ENCODE data around the gene TRAIP. TPM values are rescaled to one million over a fixed set of nuclear protein-coding genes. Genes with fewer than 3 reads are reported as not detected.
"Not testable (repeated sequence)": the region's sequence is repeated elsewhere in the genome, so short reads cannot be mapped to it uniquely, and the experiment has no call there.

The TRAIP gene
- total and polyA plus RNA-seq, 5 donors from 2014 or later, result 0.52 to 7.9 (median 2.4) TPM

GRCh38 chr3:49785565-49786356 is 70.6 kb downstream of the TRAIP start:
- Histone ChIP-seq H3K4me1 (ENCODE audit: control insufficient read depth, insufficient read depth, low read length, poor library complexity, severe bottlenecking) (peaks cover 39% of the 10 kb centered on the region), H3K27ac (ENCODE audit: insufficient read depth, low read length, poor library complexity, severe bottlenecking) (peak overlapping the region; percentile 92), H3K36me3 (ENCODE audit: control insufficient read depth, insufficient read depth, low read length) (peaks cover 12% of the 10 kb centered on the region), H3K9me3 (ENCODE audit: control insufficient read depth in 2 of 2, low read length in 2 of 2) (no peaks in the 10 kb centered on the region), H3K27me3 (ENCODE audit: control insufficient read depth, insufficient read depth, low read length) (no peaks in the 10 kb centered on the region), H3K4me3 (ENCODE audit: low read depth, low read length) (peak overlapping the region; percentile 91)
- Mint-ChIP-seq H3K27me3 (peaks cover 23% of the 10 kb centered on the region), H3K9me3 (no peaks in the 10 kb centered on the region), H3K4me1 (peaks cover 9 to 56% (median 32%) of the 10 kb centered on the region in 4 donors), H3K27ac (peak overlapping the region; percentile 92 to 97 (median 93)), H3K4me3 (peak overlapping the region; percentile 93 to 99 (median 96)), H3K36me3 (peaks cover 16% of the 10 kb centered on the region)
- DNase-seq (peak in 2 of 3 donors; percentile 13 to 51), ATAC-seq (ENCODE audit: low read depth in 2 of 2) (peak; percentile 20 to 22)

GRCh38 chr3:49782277-49782676 is 74.1 kb downstream of the TRAIP start:
- Mint-ChIP-seq H3K36me3 (peaks cover 20% of the 10 kb centered on the region), H3K4me3 (peak overlapping the region in 1 of 4 donors; percentile 75), H3K4me1 (peaks cover 14 to 70% (median 42%) of the 10 kb centered on the region in 4 donors)
- H3K27ac ChIP-seq (ENCODE audit: insufficient read depth, low read length, poor library complexity, severe bottlenecking); H3K9me3 Mint-ChIP-seq; H3K4me3 ChIP-seq (ENCODE audit: low read depth, low read length); H3K9me3 ChIP-seq (ENCODE audit: control insufficient read depth in 2 of 2, low read length in 2 of 2); H3K27ac Mint-ChIP-seq; ATAC-seq (ENCODE audit: low read depth in 2 of 2); H3K27me3 Mint-ChIP-seq; DNase-seq; H3K27me3 ChIP-seq (ENCODE audit: control insufficient read depth, insufficient read depth, low read length): not testable (repeated sequence)
- Histone ChIP-seq H3K36me3 (ENCODE audit: control insufficient read depth, insufficient read depth, low read length) (peaks cover 22% of the 10 kb centered on the region), H3K4me1 (ENCODE audit: control insufficient read depth, insufficient read depth, low read length, poor library complexity, severe bottlenecking) (peaks cover 47% of the 10 kb centered on the region)

GRCh38 chr3:49781415-49782199 is 74.8 kb downstream of the TRAIP start:
- H3K4me3 Mint-ChIP-seq, result peak overlapping the region in 3 of 4 donors; percentile 46 to 59 (median 46)
- peaks cover 3% of the 10 kb centered on the region for H3K27me3 Mint-ChIP-seq

GRCh38 chr3:49780975-49781365 is 75.4 kb downstream of the TRAIP start:
- Mint-ChIP-seq H3K4me3 (peak overlapping the region in 2 of 4 donors; percentile 46 to 53), H3K36me3 (peaks cover 25% of the 10 kb centered on the region), H3K27ac (peak overlapping the region in 2 of 3 donors; percentile 59 to 62), H3K4me1 (peaks cover 11 to 70% (median 44%) of the 10 kb centered on the region in 4 donors)
- H3K27me3 Mint-ChIP-seq; ATAC-seq (ENCODE audit: low read depth in 2 of 2); DNase-seq; H3K9me3 ChIP-seq (ENCODE audit: control insufficient read depth in 2 of 2, low read length in 2 of 2); H3K27me3 ChIP-seq (ENCODE audit: control insufficient read depth, insufficient read depth, low read length); H3K27ac ChIP-seq (ENCODE audit: insufficient read depth, low read length, poor library complexity, severe bottlenecking); H3K9me3 Mint-ChIP-seq: not testable (repeated sequence)
- Histone ChIP-seq H3K4me3 (ENCODE audit: low read depth, low read length) (peak overlapping the region; percentile 3), H3K36me3 (ENCODE audit: control insufficient read depth, insufficient read depth, low read length) (peaks cover 26% of the 10 kb centered on the region), H3K4me1 (ENCODE audit: control insufficient read depth, insufficient read depth, low read length, poor library complexity, severe bottlenecking) (peaks cover 40% of the 10 kb centered on the region)

More at GRCh38 chr3:49781415-49782199, 74.8 kb downstream of the TRAIP start:
- Histone ChIP-seq H3K27ac (ENCODE audit: insufficient read depth, low read length, poor library complexity, severe bottlenecking) (no peak overlapping the region), H3K27me3 (ENCODE audit: control insufficient read depth, insufficient read depth, low read length) (no peaks in the 10 kb centered on the region), H3K4me1 (ENCODE audit: control insufficient read depth, insufficient read depth, low read length, poor library complexity, severe bottlenecking) (peaks cover 40% of the 10 kb centered on the region), H3K4me3 (ENCODE audit: low read depth, low read length) (no peak overlapping the region), H3K36me3 (ENCODE audit: control insufficient read depth, insufficient read depth, low read length) (peaks cover 25% of the 10 kb centered on the region), H3K9me3 (ENCODE audit: control insufficient read depth in 2 of 2, low read length in 2 of 2) (no peaks in the 10 kb centered on the region)
- H3K9me3 Mint-ChIP-seq, result no peaks in the 10 kb centered on the region
- H3K27ac Mint-ChIP-seq, result peak overlapping the region in 1 of 3 donors; percentile 59
- ATAC-seq (ENCODE audit: low read depth in 2 of 2), result no peak
- no peak for DNase-seq
- H3K36me3 Mint-ChIP-seq, result peaks cover 23% of the 10 kb centered on the region
- peaks cover 13 to 70% (median 43%) of the 10 kb centered on the region in 4 donors for H3K4me1 Mint-ChIP-seq

- Mint-ChIP-seq H3K4me1 (peaks cover 6 to 68% (median 40%) of the 10 kb centered on the region in 4 donors), H3K27me3 (no peaks in the 10 kb centered on the region), H3K36me3 (peaks cover 20% of the 10 kb centered on the region), H3K4me3 (peak overlapping the region; percentile 11 to 74 (median 50)), H3K9me3 (no peaks in the 10 kb centered on the region), H3K27ac (peak overlapping the region; percentile 62 to 78 (median 64))
- DNase-seq (no peak), ATAC-seq (ENCODE audit: low read depth in 2 of 2) (no peak)
- H3K36me3 ChIP-seq (ENCODE audit: control insufficient read depth, insufficient read depth, low read length), result peaks cover 32% of the 10 kb centered on the region
- no peaks in the 10 kb centered on the region for H3K9me3 ChIP-seq (ENCODE audit: control insufficient read depth in 2 of 2, low read length in 2 of 2)
- H3K4me3 ChIP-seq (ENCODE audit: low read depth, low read length), result peak overlapping the region; percentile 3
- H3K27me3 ChIP-seq (ENCODE audit: control insufficient read depth, insufficient read depth, low read length), result no peaks in the 10 kb centered on the region
- H3K27ac ChIP-seq (ENCODE audit: insufficient read depth, low read length, poor library complexity, severe bottlenecking), result no peak overlapping the region
- H3K4me1 ChIP-seq (ENCODE audit: control insufficient read depth, insufficient read depth, low read length, poor library complexity, severe bottlenecking), result peaks cover 38% of the 10 kb centered on the region
These were observed 76.0 kb downstream of the TRAIP start for GRCh38 chr3:49780080-49780974.

- peak overlapping the region in 3 of 4 donors; percentile 22 to 53 (median 46) for H3K4me3 Mint-ChIP-seq
- Histone ChIP-seq H3K4me1 (ENCODE audit: control insufficient read depth, insufficient read depth, low read length, poor library complexity, severe bottlenecking) (peaks cover 36% of the 10 kb centered on the region), H3K27ac (ENCODE audit: insufficient read depth, low read length, poor library complexity, severe bottlenecking) (no peak overlapping the region), H3K36me3 (ENCODE audit: control insufficient read depth, insufficient read depth, low read length) (peaks cover 37% of the 10 kb centered on the region), H3K4me3 (ENCODE audit: low read depth, low read length) (no peak overlapping the region), H3K27me3 (ENCODE audit: control insufficient read depth, insufficient read depth, low read length) (no peaks in the 10 kb centered on the region), H3K9me3 (ENCODE audit: control insufficient read depth in 2 of 2, low read length in 2 of 2) (no peaks in the 10 kb centered on the region)
- ATAC-seq (ENCODE audit: low read depth in 2 of 2), result no peak
- no peaks in the 10 kb centered on the region for H3K9me3 Mint-ChIP-seq
- H3K4me1 Mint-ChIP-seq, result peaks cover 11 to 68% (median 38%) of the 10 kb centered on the region in 4 donors
- H3K27ac Mint-ChIP-seq, result peak overlapping the region in 2 of 3 donors; percentile 2 to 78
- no peaks in the 10 kb centered on the region for H3K27me3 Mint-ChIP-seq
- H3K36me3 Mint-ChIP-seq, result peaks cover 15% of the 10 kb centered on the region
- no peak for DNase-seq
These were observed 76.8 kb downstream of the TRAIP start for GRCh38 chr3:49779358-49780079.
